CD4-positive, alpha-beta T cell (primary cell): ENCODE measurements around the gene AHCYL1. TPM values are rescaled to one million over a fixed set of nuclear protein-coding genes. Genes with fewer than 3 reads are reported as not detected.

Source experiments
- ATAC-seq: fragments of 200-7000 bp; cut with Tn5 transposase; one replicate; pipeline ENCODE4 v1.10.0; 2022; ENCODE audit warnings: mild to moderate bottlenecking; ENCODE audit not compliant: poor library complexity
- CTCF ChIA-PET: fragments of 350-600 bp; sonication (Branson Sonifier 250); formaldehyde crosslinking; loops from one replicate; lab custom pipeline; 2021; ENCODE audit warnings: antibody characterized with exemption, inconsistent platforms; lab: Charles Lee
- POLR2A ChIA-PET: fragments of 350-600 bp; sonication (Branson Sonifier 250); formaldehyde crosslinking; loops from one replicate; lab custom pipeline; 2021; ENCODE audit warnings: antibody characterized with exemption, inconsistent platforms; lab: Charles Lee
- DNase-seq, 14 experiments: peaks; one replicate each; pipeline ENCODE4 v3.0.0-alpha.2; 2013 to 2020; ENCODE audit warnings: mixed read lengths in 2 of 14
- H3K27ac ChIP-seq, 2 donors: one replicate each; pipeline versions ENCODE4 v1.5.1 to v1.7.0; 2013; ENCODE audit warnings: low read length in 2 of 2, low read depth in 1 of 2, mild to moderate bottlenecking in 1 of 2
- H3K27me3 ChIP-seq, 2 experiments: 1 replicate in 1 of 2; 2 replicates in 1 of 2; pipeline versions ENCODE4 v1.6.1 to v1.7.0; 2013; ENCODE audit warnings: low read length in 2 of 2, control low read depth in 1 of 2, mild to moderate bottlenecking in 1 of 2, moderate library complexity in 1 of 2; ENCODE audit not compliant: insufficient read depth in 2 of 2, control insufficient read depth in 1 of 2
- H3K36me3 ChIP-seq: one replicate; pipeline ENCODE4 v1.6.1; 2013; ENCODE audit warnings: low read length, control low read depth; ENCODE audit not compliant: insufficient read depth
- H3K4me1 ChIP-seq: one replicate; pipeline ENCODE4 v1.6.1; 2013; ENCODE audit warnings: low read length, control low read depth; ENCODE audit not compliant: insufficient read depth
- H3K4me3 ChIP-seq: one replicate; pipeline ENCODE4 v1.5.1; 2013; ENCODE audit warnings: mild to moderate bottlenecking, low read length, moderate library complexity
- H3K9me3 ChIP-seq, 2 experiments: 1 replicate in 1 of 2; 2 replicates in 1 of 2; pipeline versions ENCODE4 v1.6.1 to v1.7.0; 2013; ENCODE audit warnings: low read length in 2 of 2, mild to moderate bottlenecking in 2 of 2, control low read depth in 1 of 2, moderate library complexity in 1 of 2; ENCODE audit not compliant: control insufficient read depth in 1 of 2, insufficient read depth in 1 of 2
- H3K27ac Mint-ChIP-seq: one replicate; pipeline ENCODE4 v1.8.0; 2020; ENCODE audit warnings: mixed read lengths
- H3K27me3 Mint-ChIP-seq: one replicate; pipeline ENCODE4 v1.8.0; 2021; ENCODE audit warnings: mixed read lengths
- H3K36me3 Mint-ChIP-seq: one replicate; pipeline ENCODE4 v1.8.0; 2021; ENCODE audit warnings: low read depth, mixed read lengths
- H3K4me1 Mint-ChIP-seq: one replicate; pipeline ENCODE4 v1.8.0; 2021; ENCODE audit warnings: low read depth, mixed read lengths
- H3K4me3 Mint-ChIP-seq: one replicate; pipeline ENCODE4 v1.8.0; 2020; ENCODE audit warnings: mild to moderate bottlenecking, mixed read lengths
- H3K9me3 Mint-ChIP-seq: one replicate; pipeline ENCODE4 v1.8.0; 2020; ENCODE audit warnings: mixed read lengths
- CTCF ChIP-seq: fragments of 200-600 bp; IDR thresholded peaks from one replicate; pipeline ENCODE4 v1.8.0; 2022; ENCODE audit warnings: antibody characterized with exemption, mild to moderate bottlenecking
- intact Hi-C, 2 experiments: fragments of 100-400 bp; cut with DNase I in 1 of 2; cut with micrococcal nuclease in 1 of 2; formaldehyde crosslinking; loops; one replicate each; pipeline versions ENCODE4 v1.15.1 to v1.9.0; 2023 to 2025; cut with DNase I, micrococcal nuclease
- total RNA-seq, 174 experiments: library from RNA in 2 of 174; stranded (reverse) in 2 of 174; gene quantifications; one replicate each; pipeline ENCODE4 v1.2.3 and lab custom pipeline; 2021 to 2026

AHCYL1 gene
- total RNA-seq, 2 experiments from 2014 or later: 6.9 to 8.4 TPM

DNA sequence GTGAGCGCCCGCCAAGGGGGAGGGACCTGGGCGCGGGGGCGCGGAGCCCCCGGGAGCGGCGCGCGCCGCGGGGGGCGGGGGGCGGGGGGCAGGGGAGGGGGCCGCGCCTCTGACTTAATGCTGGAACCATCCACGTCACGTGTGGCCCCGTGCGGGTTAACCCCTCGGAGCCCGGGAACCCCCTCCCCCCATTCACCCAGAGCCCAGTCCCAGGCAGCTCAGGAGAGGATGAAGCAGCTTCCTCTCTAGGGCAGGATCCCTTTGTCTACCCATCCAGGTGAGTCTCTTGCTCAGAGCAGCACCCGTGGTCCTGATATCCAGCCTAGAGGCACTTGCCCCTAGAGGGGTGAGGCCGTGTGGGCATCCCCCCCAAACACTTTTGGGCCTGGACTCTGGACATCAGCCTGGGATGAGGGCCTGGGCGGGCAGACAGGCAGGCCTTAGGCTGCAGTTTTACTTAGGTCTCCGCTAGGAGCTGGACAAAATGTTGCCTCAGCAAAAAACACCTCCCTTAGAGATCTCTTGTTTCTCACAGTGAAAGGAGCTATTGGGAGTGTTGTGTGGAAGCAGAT is 86.2 kb downstream of the AHCYL1 start, which contains the start of gene ALX3:
TSS of gene ALX3 (minus strand) at position 2 of the 572 bp plus-strand sequence. CDS start 60 bp downstream, outside the sequence.
- H3K36me3 ChIP-seq: no peaks in the 10 kb centered on the region
- H3K27me3 ChIP-seq: peaks cover 51 to 67% of the 10 kb centered on the region in 2 experiments
- no peak for TF ChIP-seq CTCF
- CTCF ChIA-PET: interaction anchor here (1.6 kb wide), 1 partner anchor 11 kb away, joined by 5 read pairs; no protein-coding TSS in a partner anchor
- ATAC-seq (no peak), DNase-seq (no peak)
- peaks cover 90% of the 10 kb centered on the region for H3K27me3 Mint-ChIP-seq
- no peaks in the 10 kb centered on the region for H3K36me3 Mint-ChIP-seq
- H3K4me3 ChIP-seq: no peak within 1 kb of the TSS
- peaks cover 32% of the 10 kb centered on the region for H3K4me1 ChIP-seq
- no peak within 1 kb of the TSS for H3K27ac ChIP-seq
- POLR2A ChIA-PET: no interaction called here
- H3K4me3 Mint-ChIP-seq: peak within 1 kb of the TSS; percentile 45
- H3K4me1 Mint-ChIP-seq: peaks cover 17% of the 10 kb centered on the region
- peaks cover 0 to 26% of the 10 kb centered on the region in 2 experiments for H3K9me3 ChIP-seq
- intact Hi-C loops: no loop called here
- no peaks in the 10 kb centered on the region for H3K9me3 Mint-ChIP-seq
- H3K27ac Mint-ChIP-seq: no peak within 1 kb of the TSS

Other genes starting within 250 kb of the AHCYL1 start
- gene GSTM3, start 243.7 kb upstream of the AHCYL1 start, total RNA-seq: 10 to 100 TPM; 14.8 to 15.4 TPM
- gene EPS8L3, start 220.8 kb upstream of the AHCYL1 start, total RNA-seq: not detected
- gene CSF1, start 73.9 kb upstream of the AHCYL1 start, total RNA-seq: 1 to 10 TPM; 6.5 to 6.7 TPM
- gene STRIP1, start 49.9 kb downstream of the AHCYL1 start, total RNA-seq: 10 to 100 TPM; 74.3 to 80.9 TPM
- not detected for gene ALX3, start 85.9 kb downstream of the AHCYL1 start, total RNA-seq
- not detected for gene UBL4B, start 127.7 kb downstream of the AHCYL1 start, total RNA-seq
- not detected for gene SLC6A17, start 165.7 kb downstream of the AHCYL1 start, total RNA-seq
- 10 to 100 TPM; 16.5 to 17.7 TPM for gene KCNC4, start 225.5 kb downstream of the AHCYL1 start, total RNA-seq